ENCODE measurements around the gene ERP29. TPM values are rescaled to one million over a fixed set of nuclear protein-coding genes. Genes with fewer than 3 reads are reported as not detected.
"Not testable (repeated sequence)": the region's sequence is repeated elsewhere in the genome, so short reads cannot be mapped to it uniquely, and the experiment has no call there.

Gene ERP29
- total RNA-seq, 4 donors from 2014 or later: 12.9 to 36.5 (median 29.7) TPM

DNA sequence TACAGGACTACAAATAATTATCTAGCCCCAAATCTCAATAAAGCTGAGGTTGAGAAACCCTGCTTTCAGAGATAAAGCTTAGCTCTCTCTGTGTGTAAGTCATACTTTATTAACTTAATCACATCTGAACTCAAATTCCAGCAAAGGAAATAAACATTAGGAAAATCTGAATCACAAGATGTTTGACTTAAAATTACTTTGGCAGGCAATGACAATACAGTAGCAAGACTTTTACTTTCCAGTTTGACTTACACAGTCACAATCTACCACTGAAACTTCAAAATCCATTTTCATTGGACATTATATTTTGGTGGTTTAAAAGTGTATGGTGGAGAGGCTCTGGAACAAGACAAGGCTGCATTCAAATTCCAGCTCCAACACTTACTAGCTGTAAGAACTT lies 11.7 kb upstream of the ERP29 start:
- Histone ChIP-seq H3K4me1 (peaks cover 0 to 14% (median 0%) of the 10 kb centered on the region in 4 donors), H3K27ac (no peak overlapping the region), H3K4me3 (no peak overlapping the region), H3K36me3 (peaks cover 0 to 21% (median 0%) of the 10 kb centered on the region in 3 donors), H3K27me3 (no peaks in the 10 kb centered on the region), H3K9me3 (no peaks in the 10 kb centered on the region)
- no peak for DNase-seq (ENCODE audit: low spot score in 2 of 2)
- no peak for TF ChIP-seq POLR2A (IDR thresholded peaks at IDR 0.05)
- TF ChIP-seq CTCF (IDR thresholded peaks at IDR 0.05): no peak
- TF ChIP-seq EP300 (IDR thresholded peaks at IDR 0.05): no peak

DNA sequence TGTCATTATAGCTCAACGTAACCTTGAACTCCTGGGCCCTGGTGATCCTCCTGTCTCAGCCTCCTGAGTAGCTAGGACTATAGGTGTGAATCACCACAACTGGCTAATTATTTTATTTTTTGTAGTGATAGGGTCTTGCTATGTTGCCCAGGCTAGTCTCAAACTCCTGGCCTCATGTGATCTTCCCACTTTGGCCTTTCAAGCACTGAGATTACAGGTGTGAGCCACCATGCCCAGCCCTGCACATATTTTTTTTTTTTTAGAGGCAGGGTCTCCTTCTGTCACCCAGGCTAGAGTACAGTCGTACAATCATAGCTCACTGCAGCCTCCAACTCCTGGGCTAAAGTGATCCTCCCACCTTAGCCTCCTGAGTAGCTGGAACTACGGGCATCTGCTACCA lies 9.2 kb upstream of the ERP29 start:
- TF ChIP-seq POLR2A (IDR thresholded peaks at IDR 0.05) (no peak), CTCF (IDR thresholded peaks at IDR 0.05) (no peak), EP300 (IDR thresholded peaks at IDR 0.05) (no peak)
- Histone ChIP-seq H3K9me3 (no peaks in the 10 kb centered on the region), H3K27ac (no peak overlapping the region), H3K4me3 (no peak overlapping the region), H3K4me1 (peaks cover 0 to 14% (median 0%) of the 10 kb centered on the region in 4 donors), H3K27me3 (no peaks in the 10 kb centered on the region), H3K36me3 (peaks cover 0 to 21% (median 0%) of the 10 kb centered on the region in 3 donors)
- WGBS, 2 donors: 96 to 97% methylated on average over 3 of the region's 3 CpGs
- no peak for DNase-seq (ENCODE audit: low spot score in 2 of 2)

DNA sequence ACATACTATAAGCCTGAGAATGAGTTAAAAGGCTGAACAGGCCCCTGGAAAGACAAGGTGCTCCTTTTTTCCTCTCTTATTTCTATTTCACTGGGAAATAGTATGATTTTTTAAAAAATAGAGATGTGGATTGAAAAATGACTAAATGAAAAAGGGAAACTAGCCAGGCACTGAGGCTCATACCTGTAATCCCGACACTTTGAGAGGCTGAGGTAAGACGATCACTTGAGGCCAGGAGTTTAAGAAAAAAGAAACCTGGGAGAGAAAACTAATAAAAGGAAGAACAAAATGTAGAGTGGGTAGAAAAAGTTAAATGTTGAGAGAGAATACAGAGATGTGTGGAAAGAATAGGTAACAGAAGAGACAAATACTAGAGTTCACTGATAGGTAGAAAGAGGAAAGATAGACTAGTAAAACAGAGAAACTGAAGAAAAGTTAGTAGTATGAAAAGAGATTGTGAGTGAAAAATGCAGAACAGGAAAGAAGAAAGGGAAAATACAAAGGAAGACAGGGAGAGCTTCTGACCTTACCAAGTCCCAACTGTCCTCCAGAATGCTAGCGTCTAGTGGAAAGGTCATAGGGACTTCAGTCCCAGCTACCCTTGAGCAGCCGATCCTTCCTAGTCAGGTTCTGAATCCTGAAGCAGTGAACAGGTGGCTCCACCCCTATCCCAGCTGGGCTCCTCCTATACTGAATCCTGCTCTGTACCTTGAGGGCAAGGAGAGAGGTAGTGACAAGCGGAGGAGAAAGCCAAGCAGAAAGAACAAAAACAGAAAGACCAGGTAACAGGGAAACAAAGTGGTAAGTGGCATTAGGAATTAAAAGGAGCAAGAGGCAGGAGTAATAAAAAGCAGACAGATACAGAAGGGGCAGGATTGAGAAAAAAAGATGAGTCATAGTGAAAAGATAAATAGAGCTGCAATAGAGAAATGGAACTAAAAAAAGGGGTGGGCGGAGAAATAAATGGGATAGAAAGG lies 7.5 kb upstream of the ERP29 start:
- Histone ChIP-seq H3K9me3 (no peaks in the 10 kb centered on the region), H3K4me1 (peaks cover 0 to 22% (median 0%) of the 10 kb centered on the region in 4 donors), H3K36me3 (peaks cover 0 to 20% (median 0%) of the 10 kb centered on the region in 3 donors), H3K27me3 (no peaks in the 10 kb centered on the region), H3K4me3 (no peak overlapping the region), H3K27ac (no peak overlapping the region)
- TF ChIP-seq POLR2A (IDR thresholded peaks at IDR 0.05): no peak
- TF ChIP-seq EP300 (IDR thresholded peaks at IDR 0.05): no peak
- TF ChIP-seq CTCF (IDR thresholded peaks at IDR 0.05): no peak
- WGBS, 2 donors: 79 to 81% methylated on average over 6 of the region's 6 CpGs
- no peak for DNase-seq (ENCODE audit: low spot score in 2 of 2)

DNA sequence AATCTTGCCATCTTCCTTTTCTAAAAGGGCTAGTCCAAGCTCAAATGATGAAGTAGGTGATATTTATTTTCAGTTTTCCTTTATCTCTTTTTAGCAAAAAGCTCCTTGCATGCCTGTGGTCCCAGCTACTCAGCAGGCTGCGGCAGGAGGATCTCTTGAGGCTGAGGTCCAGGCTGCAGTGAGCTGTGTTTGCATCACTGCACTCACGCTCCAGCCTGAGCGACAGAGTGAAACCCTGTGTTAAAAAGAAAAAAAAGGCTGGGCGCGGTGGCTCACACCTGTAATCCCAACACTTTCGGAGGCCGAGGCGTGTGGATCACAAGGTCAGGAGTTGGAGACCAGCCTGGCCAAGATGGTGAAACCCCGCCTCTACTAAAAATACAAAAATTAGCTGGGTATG lies 5.3 kb upstream of the ERP29 start:
- TF ChIP-seq POLR2A (IDR thresholded peaks at IDR 0.05): no peak
- TF ChIP-seq CTCF (IDR thresholded peaks at IDR 0.05): no peak
- TF ChIP-seq EP300 (IDR thresholded peaks at IDR 0.05): no peak
- no peaks in the 10 kb centered on the region for H3K9me3 ChIP-seq
- 93 to 95% methylated on average over 9 of the region's 9 CpGs for WGBS, 2 donors
- no peak overlapping the region for H3K4me3 ChIP-seq
- H3K36me3 ChIP-seq: peaks cover 0 to 16% (median 0%) of the 10 kb centered on the region in 3 donors
- peaks cover 0 to 35% (median 13%) of the 10 kb centered on the region in 4 donors for H3K4me1 ChIP-seq
- no peak for DNase-seq (ENCODE audit: low spot score in 2 of 2)
- H3K27ac ChIP-seq: no peak overlapping the region
- H3K27me3 ChIP-seq: no peaks in the 10 kb centered on the region

DNA sequence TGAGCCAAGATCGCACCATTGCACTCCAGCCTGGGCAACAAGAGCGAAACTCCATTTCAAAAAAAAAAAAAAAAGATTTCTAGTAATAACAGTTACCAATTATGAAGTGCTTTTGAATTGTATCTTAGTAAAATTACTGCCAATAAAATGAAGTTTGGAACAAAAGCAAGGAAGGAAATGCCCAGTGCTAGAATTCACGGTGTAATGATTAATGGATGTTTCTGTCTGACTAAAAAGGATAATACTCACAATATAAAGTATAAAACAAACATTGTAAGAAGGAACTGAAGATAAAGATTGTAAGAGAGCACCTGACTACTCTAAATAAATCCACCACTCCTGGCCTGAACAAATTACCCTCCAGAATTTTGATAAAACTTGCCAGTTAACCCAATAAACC lies 4.3 kb upstream of the ERP29 start:
- Histone ChIP-seq H3K4me1 (peaks cover 0 to 37% (median 13%) of the 10 kb centered on the region in 4 donors), H3K4me3 (no peak overlapping the region), H3K36me3 (peaks cover 0 to 10% (median 0%) of the 10 kb centered on the region in 3 donors), H3K27me3 (no peaks in the 10 kb centered on the region), H3K27ac (no peak overlapping the region), H3K9me3 (no peaks in the 10 kb centered on the region)
- 80 to 81% methylated on average over 3 of the region's 3 CpGs for WGBS, 2 donors
- DNase-seq (ENCODE audit: low spot score in 2 of 2): no peak
- TF ChIP-seq CTCF (IDR thresholded peaks at IDR 0.05): no peak
- TF ChIP-seq EP300 (IDR thresholded peaks at IDR 0.05): no peak
- no peak for TF ChIP-seq POLR2A (IDR thresholded peaks at IDR 0.05)

DNA sequence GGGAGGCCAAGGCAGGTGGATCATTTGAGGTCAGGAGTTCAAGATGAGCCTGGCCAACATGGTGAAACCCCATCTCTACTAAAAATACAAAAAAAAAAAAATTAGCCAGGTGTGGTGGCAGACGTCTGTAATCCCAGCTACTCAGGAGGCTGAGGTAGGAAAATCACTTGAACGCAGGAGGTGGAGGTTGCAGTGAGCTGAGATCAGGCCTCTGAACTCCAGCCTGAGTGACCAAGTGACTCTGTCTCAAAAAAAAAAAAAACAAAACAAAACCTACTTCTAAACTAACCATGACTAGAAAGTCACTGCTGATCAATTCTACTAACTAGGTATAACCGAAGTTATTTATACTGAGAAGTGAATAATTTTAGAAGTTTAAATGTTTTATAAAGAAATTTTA lies 3.6 kb upstream of the ERP29 start:
- not testable (repeated sequence) for H3K27me3 ChIP-seq; H3K36me3 ChIP-seq; DNase-seq (ENCODE audit: low spot score in 2 of 2); H3K27ac ChIP-seq; H3K4me3 ChIP-seq; H3K9me3 ChIP-seq
- WGBS, 2 donors: 76 to 84% methylated on average over 3 of the region's 3 CpGs
- peaks cover 0 to 44% (median 16%) of the 10 kb centered on the region in 4 donors for H3K4me1 ChIP-seq

All from tibial nerve (tissue), 4 donors.